ENCODE results near the gene TMEM147. TPM values are rescaled to one million over a fixed set of nuclear protein-coding genes. Genes with fewer than 3 reads are reported as not detected.
A peak's percentile ranks its signal among the peaks of the same experiment; 100 is the strongest.

Gene TMEM147
- total and polyA plus RNA-seq, 2 of the 13 experiments (the other 11 are each of a cell fraction or from before 2014, with no cell fraction given), result 141 to 176 TPM

GRCh38 chr19:35533822-35534392 is 11.5 kb upstream of the TMEM147 start (continued):
- TF ChIP-seq ZBED4 (CRISPR knock-in tag; IDR thresholded peaks at IDR 0.05; ENCODE audit: borderline replicate concordance) (no peak), SNAPC4 (CRISPR knock-in tag; IDR thresholded peaks at IDR 0.05) (no peak), ZNF501 (CRISPR knock-in tag; IDR thresholded peaks at IDR 0.05) (no peak), POLR2G (IDR thresholded peaks at IDR 0.05; ENCODE audit: low read depth, low read length) (no peak), MTERF4 (CRISPR knock-in tag; IDR thresholded peaks at IDR 0.05) (no peak), ZNF383 (CRISPR knock-in tag; IDR thresholded peaks at IDR 0.05; ENCODE audit: borderline replicate concordance) (no peak), ZNF143 (CRISPR knock-in tag; IDR thresholded peaks at IDR 0.05) (no peak), CREM (IDR thresholded peaks at IDR 0.05) (no peak), CREM (CRISPR knock-in tag; IDR thresholded peaks at IDR 0.05) (no peak), ZNF713 (CRISPR knock-in tag; IDR thresholded peaks at IDR 0.05) (no peak), GPN1 (CRISPR knock-in tag; IDR thresholded peaks at IDR 0.05; ENCODE audit: borderline replicate concordance) (no peak), AGO2 (optimal IDR thresholded peaks at IDR 0.05; ENCODE audit: low read depth, low read length) (peak; percentile 13), E2F5 (CRISPR knock-in tag; conservative IDR thresholded peaks at IDR 0.05) (no peak), ZNF563 (CRISPR knock-in tag; IDR thresholded peaks at IDR 0.05) (no peak), ELF3 (CRISPR knock-in tag; IDR thresholded peaks at IDR 0.05) (peak; percentile 45; the same call in 1 of the 2 replicates)

Measured in HepG2 (cell line).